Putamen (tissue), 1 donor: ENCODE measurements around the gene CSMD2.
A peak's percentile ranks its signal among the peaks of the same experiment; 100 is the strongest.

Experiments
- DNase-seq: peaks from one replicate; pipeline ENCODE4 v3.0.0-alpha.2; 2016; ENCODE audit warnings: low spot score

Gene CSMD2

DNA sequence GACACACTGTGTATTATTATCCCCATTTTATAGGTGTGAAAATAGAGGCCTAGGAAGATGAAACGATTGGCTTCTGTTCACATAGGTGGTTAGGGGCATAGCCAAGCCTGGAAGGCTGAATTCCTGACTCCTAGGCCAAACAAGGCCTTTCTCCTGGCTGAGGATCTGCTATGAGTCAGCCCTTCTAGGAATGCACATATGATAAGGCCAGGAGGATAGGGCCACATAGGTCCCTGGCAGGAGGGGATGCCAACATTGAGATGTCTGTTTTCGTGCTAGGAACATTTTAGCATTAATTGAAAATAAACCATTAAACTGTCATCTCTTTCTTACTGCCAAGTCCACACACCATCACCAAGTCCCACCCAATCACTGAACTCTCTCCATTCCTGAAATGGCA is 9.2 kb downstream of the CSMD2 start:
- no peak for DNase-seq

DNA sequence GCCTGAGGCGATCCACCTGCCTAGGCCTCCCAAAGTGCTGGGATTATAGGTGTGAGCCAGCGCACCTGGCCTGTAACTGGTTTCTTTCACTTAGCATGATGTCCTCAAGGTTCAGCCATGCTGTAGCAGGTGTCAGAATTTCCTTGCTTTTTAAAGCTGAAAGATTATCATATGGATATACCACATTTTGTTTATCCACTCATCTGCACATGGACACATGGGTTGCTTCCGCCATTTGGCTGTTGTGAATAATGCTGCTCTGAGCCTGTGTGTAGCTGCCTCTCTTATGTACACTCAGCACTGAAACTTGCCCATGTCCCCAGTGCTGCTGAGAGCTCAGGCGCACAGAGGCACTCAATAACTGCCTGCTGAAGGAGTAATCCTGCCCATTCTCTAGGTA is 11.8 kb downstream of the CSMD2 start:
- DNase-seq, result no peak

GRCh38 chr1:34149501-34149900 is 15.5 kb downstream of the CSMD2 start:
- no peak for DNase-seq

GRCh38 chr1:34147301-34147700 is 17.7 kb downstream of the CSMD2 start:
- DNase-seq, result no peak

GRCh38 chr1:34144766-34145165 is 20.3 kb downstream of the CSMD2 start:
- peak; percentile 10 for DNase-seq

DNA sequence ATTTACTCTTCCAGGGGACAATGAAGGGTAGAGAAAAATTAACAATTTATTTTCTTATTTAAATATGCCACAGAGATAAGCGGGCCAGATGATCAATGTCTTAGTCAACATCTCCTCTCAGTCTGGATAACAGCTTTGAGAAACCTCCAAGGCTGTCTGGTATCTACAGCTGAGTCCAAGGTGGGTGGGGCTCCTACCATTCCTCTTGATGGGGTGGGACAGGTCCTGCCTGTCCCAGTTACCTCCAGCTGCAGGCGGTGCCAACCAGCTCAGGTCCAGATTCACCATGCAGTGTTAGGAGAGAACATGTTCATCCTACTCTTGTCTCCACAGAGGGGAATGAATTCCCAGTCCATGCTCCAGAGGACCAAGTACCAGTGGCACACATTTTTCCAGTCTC is 21.1 kb downstream of the CSMD2 start:
- no peak for DNase-seq

DNA sequence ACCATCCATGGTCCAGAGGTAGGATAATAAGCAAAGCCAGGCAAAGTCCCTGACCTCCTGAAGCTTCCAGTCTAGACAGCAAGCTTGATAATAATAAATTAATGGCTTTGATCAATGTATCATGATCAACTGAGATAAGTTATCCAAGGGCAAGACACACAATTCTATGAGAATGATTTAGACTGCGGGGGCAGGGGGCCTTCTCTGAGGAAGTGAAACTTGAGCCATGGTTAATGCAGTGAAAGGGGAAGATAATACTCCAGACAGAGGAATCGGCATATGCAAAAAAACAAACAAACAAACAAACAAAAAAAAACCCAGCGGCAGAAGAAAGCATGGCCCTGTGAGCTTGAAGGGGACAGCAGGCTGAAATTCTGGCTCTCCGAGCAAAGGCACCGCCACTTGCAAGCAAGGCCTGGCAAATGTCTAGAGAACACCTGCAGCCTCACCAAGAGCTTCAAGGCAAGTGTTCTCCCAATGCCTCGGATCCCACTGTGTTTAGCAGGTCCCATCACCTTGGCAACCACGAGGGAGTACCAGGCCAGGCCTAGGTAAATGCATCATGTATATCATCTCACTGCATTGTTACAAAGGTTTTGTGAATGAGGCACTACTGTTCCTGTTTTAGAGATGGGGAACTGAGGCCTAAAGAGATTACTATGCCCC is 24.9 kb downstream of the CSMD2 start:
- DNase-seq, result no peak

DNA sequence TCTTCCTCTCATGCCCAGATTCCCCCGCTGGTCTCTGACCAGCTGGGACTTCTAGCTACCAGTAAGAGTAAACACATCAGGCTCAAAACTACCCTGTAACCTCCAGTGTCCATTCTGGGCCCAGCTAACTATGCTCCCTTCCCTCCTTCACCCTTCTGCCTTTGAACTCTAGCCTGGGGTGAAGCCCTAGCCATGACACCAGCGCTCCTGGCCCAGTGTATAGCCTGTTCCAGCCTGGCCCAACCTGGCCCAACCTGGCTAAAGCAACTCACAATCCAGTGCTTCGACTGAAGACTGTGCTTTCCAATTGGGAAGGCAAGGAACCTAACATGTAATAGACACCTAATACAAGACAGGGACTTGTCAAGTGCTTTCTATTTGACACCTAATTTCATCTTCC is 27.6 kb downstream of the CSMD2 start:
- no peak for DNase-seq

DNA sequence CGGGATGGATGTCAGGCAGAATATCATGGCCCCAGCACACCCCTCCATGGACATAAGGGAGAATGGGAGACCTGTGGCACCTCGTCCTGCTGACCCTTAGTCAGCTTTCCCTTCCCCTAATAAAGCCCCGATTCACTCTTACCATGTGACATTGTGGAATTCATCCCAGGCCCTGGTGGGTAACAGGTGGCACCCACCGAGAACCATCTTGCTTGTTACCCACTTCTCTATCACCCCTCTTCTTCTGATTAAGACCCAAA is 32.9 kb downstream of the CSMD2 start:
- no peak for DNase-seq

DNA sequence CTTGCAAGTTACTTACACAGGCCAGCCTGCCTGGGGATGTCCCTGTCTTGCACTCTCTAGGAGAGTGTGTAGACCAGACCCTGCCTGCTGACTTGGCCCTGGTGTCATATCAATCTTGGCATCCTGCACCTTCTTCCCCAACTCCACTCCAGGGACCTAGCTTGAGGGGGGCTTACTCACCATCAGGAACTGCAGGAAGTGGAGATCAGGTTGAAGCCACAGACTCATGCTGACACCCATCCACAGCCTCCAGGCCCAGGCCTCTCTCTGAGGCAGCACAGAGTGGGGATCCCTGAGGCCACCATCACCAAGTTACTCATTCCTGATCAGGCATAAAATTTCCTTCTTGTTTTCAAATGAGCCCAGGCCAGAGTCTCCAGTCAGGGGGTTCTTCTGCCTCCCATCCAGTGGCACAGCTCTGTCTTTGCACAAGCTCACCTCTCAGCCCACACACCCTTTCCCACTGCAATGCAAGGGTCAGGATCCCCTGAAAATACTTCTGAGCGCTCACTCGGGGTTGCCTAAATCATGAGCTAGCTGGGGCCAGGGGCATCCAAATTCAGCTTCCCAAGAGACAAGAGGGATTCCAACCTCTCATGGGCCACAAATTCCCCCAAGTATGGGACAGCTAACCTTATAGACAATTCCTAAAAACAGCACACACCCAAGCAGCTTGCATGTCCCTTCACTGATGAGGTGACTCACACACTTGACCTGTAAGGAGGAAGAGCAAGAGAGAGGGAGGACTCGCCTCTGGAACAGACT is 33.5 kb downstream of the CSMD2 start:
- no peak for DNase-seq

DNA sequence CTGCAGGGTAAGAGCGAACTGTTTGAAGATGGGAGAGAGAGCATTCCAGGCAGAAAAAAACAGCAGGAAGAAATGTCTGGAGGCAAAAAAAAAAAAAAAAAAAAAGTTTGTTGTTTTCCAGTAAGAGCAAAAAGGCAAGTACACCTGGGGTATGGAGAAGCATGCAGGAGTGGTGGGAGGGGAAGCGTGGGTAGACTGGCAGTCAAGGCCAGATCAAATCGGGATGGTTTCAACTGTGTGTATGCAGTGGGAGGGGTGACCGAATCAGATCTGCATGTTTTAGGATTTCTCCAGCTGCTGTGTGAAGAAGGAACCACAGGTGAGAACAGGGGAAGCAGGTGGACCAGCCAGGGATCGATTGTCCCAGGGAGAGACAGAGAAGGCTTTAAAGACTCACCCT is 34.7 kb downstream of the CSMD2 start:
- no peak for DNase-seq

- no peak for DNase-seq
Measured at GRCh38 chr1:34129630-34130029, 35.4 kb downstream of the CSMD2 start.

DNA sequence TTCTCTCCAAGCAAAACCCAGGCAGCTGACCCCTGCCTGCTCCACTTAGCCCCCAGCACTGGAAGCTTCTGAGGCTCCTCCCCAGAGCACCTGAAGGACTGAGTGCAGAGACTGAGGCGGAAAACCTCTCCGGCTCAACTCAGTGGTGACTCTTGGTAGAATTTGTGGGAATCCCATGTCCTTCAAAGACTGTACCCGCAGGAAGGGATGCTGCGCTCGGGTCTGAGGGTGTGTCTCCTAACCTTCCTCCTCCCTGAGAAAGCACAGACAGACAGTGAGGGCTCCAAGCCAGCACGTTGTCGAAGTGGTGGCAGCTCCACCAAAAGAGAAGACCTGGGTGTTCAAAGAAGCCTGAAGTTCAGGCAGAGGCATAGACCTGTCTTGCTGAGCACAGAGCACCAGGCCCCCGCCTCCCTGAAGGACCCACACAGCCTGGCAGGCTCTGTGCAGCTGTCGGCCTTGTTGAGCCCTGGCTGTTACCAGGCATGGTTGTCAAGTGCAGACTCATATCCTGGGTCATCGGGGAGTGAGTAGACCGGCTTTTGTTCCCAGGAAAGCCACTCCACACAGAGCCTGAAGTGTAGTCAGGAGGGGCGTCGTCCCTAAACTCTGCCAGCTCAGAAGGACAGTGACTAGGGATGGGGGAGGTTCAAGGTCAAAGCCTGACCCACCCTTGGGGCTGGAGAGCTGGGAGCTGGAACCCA is 36.7 kb downstream of the CSMD2 start:
- no peak for DNase-seq

DNA sequence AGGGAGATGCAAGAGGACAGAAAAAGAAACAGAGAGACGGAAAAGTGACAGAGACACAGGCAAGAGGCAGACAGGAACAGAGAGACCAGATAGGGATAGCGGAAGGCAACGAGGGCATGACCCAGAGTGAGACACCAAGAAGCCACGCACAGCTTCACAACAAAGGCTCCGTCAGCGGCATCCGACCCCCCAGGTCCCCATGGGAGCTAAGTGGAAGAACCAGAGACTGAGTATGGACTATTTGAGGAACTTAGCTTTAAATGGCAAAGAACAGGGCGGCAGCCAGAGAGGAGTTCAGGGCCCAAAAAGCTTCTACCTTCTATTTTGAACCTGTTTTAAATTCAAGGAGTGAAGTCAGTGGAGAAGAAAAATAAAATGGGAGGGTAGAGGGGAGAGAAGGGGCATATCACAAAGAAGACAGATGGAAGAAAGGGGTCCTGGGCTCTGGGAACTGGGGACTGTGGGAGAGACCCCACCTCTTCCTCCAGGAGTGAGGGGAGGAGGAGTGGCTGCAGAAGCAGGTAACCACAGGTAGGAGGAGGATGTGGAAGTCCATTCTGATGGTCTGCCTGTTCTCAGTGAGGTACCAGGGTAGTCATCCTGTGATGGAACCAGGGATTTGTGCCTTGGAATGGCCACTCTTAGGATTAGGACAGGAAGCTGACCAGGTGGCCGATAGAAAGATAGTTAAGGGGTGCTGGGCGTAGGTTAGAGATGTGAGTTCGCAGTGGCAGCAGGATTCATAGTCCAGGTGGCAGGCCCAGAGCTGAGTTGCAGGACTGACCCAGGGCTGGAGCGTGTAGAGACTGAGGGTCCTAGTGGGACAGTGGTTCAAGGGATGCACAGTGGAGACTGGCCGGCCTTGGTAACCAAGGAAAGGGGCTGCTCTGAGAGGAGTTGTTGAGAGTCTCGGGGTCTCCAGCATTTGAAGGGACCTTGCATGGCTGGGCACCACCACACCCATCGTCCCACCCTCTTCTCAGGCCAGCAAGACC is 37.7 kb downstream of the CSMD2 start:
- no peak for DNase-seq

DNA sequence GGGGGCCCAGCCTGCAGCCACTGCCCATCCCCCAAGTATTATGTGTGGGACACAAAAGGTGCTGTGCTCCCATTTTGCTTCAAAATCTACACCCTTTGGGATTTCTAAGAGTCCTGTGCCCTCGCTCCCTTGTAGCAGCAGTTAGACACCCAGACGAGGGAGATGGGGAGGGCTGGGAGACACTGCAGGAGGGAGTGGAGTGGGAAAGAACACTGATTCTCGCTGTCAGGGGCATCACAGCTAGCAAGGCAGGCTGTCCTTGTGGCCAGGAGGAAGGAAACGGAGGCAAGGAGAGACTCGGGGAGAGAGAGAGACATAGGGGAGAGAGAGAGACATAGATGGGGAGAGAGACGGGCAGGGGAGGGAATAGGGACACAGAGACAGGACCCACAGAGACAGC is 38.5 kb downstream of the CSMD2 start:
- no peak for DNase-seq

- no peak for DNase-seq
Measured at GRCh38 chr1:34125721-34126380, 39.2 kb downstream of the CSMD2 start.

- no peak for DNase-seq
Measured at GRCh38 chr1:34122080-34122932, 42.7 kb downstream of the CSMD2 start.

- no peak for DNase-seq
Measured at GRCh38 chr1:34115233-34115632, 49.8 kb downstream of the CSMD2 start.

GRCh38 chr1:34113887-34114286 is 51.1 kb downstream of the CSMD2 start:
- DNase-seq, result peak; percentile 18

DNA sequence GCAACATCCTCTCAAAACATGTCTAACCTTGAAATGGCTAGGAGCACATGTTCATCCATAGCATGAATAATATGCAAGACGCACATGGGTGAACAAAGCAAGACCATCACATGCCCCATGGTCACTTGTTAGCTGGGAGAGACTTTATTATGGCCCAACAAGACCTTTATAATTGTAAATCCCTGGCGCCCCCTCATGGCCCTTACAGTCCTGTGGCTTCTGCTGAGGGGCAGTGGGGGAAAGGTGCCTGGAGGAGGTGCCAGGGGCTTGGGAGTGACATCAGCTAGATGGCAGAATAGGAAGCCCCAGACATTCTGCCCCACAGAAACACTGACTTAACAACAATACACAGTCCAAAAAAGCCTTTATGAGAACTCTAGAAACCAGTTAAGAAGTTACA is 51.7 kb downstream of the CSMD2 start:
- peak; percentile 9 for DNase-seq

GRCh38 chr1:34108711-34109110 is 56.3 kb downstream of the CSMD2 start:
- DNase-seq, result no peak
